Pons (tissue), 1 donor: ENCODE measurements around the gene PPP1R1B.
"Not testable (repeated sequence)": the region's sequence is repeated elsewhere in the genome, so short reads cannot be mapped to it uniquely, and the experiment has no call there.

Experiments
- DNase-seq: peaks from one replicate; pipeline ENCODE4 v3.0.0-alpha.2; 2016; ENCODE audit warnings: low spot score

PPP1R1B gene

DNA sequence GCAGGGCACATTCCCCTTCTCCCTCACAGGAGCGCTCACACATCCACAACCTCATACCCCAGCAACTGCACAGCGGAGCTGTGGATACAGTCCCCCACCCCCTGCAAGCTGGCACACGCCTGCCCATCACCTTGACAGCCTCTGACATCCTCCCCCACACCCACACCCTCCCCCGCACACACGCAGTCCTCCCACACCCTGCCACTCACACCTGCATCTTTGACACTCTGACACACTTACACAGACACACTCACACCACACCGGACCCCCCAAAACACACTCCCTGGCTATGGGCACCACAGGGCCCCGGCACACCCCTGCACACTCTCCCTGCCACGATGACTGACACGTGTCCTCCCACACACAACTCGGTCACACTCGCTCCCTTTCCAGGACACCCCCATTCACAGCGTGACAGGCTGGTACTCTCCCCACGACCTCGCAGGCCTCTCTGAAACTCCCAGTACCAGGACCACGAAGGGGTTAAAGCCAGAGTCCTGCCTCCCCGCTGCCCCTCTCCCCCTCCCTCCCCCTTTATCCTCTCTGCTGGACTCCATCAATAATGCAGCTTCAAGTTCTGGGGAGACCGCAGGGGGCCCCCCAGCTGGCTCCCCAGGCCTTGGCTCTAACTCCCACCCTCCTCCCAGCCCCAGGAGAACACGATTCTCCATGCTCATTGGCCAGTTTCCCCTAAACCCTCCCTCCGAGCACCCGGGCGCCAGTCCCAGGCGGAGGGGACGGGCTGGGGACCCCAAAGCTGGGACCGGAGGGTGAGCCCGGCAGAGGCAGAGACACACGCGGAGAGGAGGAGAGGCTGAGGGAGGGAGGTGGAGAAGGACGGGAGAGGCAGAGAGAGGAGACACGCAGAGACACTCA is at the start of gene PPP1R1B:
Gene PPP1R1B, plus strand, starts transcription at position 782 of the 876 bp plus-strand sequence. CDS start 441 bp downstream, outside the sequence.
- no peak for DNase-seq

DNA sequence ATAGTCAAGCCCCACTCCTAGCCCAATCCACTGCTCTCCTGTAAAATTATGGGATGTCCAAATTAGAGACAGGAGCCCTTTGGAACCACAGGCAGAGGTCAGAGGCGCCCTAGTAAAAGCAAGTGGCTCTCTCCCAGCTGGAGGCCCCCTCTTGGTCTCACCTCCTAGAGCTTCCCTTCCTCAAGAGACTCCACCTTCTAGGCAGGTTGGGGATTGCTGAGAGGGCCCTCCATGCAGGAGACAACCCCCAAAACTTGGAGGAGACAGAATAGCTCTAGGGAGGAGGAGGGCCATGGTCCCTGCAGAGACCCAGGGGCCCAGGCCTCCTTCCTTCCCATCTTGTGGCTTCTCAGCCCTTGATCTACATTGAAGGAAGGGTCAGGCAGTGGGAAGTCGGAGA is 48.5 kb upstream of the PPP1R1B start:
- no peak for DNase-seq

DNA sequence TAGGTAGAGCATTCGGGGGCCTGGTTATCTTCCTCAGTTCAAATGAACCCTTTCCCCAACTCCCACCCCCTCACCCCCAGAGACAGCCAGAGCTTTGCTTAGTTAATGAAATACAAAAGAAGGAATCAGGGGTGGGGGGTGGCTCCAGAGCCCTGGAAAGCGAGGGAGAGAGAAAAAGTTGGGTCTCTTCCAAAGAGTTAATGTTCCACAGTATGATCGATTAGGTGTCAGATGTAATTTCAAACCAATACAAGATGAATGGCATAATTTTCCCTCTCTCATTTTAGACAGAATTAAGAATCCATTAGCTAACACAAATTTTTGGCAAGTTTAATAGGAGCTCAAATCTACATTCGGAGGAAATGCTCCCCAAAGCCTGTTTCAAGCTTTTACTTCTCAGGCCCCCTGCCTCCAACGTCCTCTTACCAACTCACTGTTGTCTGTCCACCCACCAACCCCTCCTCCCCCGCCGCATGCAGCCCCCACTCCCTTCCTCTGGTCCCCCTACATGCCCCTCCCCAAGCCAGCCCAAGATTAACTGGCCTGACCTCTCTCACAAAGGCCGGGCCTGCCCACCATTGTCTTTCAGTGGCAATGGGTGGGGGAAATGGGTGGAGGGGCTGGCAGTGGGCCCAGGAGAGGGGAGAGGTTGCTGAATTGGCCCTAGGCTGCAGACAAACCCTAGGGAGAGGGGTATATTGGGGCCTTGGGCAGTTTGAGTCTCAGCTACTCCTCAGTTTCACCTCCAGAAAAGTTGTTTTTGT is 47.3 kb upstream of the PPP1R1B start:
- DNase-seq: no peak

DNA sequence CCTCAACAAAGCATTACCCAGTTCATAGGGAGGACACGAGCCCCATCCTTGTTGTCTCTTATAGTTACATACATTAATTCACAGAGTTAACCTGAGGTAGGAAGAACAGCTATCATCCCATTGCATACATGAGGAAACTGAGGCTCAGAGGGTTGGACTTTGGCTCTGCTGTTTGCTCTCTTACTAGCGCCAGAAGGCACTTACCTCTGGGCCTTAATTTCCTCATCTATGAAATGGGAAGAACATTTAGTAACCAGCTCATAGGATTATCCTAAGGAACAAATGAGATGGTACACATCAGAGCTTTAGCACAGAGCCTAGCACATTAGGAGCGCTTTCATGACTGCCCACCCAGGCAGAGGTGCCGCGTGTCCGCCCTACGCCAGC is 46.7 kb upstream of the PPP1R1B start:
- no peak for DNase-seq

DNA sequence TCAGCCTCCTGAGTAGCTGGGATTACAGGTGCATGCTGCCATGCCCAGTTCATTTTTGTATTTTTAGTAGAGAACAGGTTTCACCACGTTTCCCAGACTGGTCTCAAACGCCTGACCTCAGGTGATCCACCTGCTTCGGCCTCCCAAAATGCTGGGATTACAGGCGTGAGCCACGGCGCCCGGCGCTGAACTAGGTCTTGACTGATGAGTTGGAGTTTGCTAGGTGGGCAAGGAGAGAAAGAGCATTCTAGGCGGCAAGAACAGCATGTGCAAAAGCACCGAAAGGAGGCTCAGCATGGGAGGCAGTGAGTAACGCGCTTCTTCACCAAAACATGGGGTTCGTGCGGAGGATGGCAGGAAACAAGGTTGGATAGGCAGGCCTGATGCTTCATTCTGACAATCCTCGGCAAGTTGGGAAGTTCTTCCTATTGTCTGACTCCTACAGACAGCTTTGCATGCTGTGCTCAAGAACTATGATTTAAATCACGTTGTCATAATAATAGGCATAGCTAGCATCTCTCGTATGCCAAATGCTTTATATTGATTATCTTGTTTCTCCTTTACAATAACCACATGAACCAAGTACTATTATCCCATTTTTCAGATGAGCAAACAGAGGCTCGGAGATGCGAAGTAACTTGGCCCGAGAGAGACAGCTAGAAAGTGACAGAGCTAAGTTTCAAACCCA is 45.5 kb upstream of the PPP1R1B start:
- no peak for DNase-seq

DNA sequence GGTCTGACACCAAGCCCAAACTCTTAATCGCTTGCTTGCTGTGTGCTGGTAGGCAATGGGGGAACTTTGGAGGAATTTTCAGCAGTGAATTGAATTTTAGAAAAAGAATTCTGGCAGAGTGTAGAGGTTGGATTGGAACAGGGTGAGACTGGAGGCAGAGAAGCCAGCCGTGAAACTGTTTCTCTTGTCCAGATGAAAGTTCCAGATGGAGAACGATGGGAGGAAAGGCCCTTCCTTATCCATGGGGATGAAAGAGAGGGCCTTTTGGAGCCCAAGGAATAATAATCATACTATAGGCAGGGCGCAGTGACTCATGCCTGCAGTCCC is 45.0 kb upstream of the PPP1R1B start:
- DNase-seq: no peak

DNA sequence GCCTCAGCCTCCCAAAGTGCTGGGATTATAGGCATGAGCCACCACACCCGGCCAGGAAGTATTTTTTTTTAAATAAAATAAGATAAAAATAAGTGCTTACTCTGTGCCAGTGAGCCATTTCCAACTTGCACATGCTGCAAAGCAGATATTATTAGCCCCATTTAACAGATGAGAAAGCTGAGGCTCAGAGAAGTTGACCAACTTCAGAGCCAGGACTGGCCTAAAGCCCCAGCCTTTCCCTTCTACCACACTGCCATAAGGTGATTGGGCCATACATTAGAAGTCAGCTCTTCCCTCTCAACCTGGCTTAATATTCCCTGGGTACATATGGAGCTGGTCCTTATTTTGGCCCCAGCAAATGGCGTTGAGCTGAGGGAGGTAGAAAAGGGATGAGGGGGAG is 44.1 kb upstream of the PPP1R1B start:
- no peak for DNase-seq

DNA sequence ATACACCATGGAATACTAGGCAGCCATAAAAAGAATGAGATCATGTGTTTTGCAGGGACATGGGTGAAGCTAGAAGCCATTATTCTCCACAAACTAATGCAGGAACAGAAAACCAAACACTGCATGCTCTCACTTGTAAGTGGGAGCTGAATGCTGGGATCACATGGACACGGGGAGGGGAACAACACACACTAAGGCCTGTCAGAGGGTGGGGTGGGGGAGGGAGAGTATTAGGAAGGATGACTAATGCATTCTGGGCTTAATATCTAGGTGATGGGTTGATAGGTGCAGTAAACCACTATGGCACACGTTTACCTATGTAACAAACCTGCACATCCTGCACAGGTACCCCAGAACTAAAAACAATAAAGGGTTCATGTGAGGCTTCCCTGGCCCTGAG is 36.6 kb upstream of the PPP1R1B start:
- DNase-seq: not testable (repeated sequence)

DNA sequence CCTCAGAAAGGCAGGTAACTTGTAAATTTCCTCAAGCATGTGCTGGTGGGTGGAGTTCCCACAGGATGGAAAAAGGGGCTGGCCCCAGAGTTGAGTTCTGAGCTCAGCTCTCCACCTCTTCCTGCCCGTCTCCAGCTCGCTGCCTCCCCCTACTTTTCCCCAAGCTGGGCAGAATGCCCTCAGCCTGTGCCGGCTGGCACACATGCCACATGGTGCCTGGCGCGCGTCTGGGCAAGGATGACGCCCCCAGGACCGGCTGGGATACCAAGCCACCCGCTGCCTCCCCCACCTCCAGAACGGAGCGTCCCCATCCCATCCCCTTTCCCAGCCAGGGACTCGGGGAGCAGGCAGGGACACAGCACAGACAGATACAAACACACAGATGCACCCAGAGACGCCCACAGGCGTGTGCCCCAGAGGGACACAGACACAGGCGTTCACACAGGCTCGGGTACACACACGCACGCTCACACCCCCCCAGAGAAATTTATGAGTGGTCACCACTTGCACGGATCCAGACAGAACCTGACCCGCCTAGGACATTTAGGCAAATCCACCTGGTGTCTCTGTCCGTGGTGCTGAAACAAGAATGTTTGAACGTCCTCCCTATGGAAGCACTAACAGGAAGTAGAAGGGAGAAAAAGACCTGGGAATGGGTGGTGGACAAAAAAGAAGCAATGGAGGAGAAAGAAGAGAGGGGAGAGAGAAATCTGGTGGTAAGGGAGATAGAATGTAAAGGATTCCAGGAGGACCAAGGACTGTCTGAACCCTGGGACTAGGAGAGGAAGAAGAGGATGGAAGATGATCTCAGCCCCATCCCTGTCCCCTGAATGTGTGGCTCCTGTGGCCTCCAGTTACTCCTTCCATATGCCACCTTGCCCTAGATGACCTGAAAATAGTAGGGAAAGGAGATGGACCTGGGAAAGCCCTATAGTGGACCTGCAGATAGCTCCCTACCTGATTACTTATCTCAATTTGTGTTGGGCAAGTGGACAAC is 34.5 kb upstream of the PPP1R1B start:
- no peak for DNase-seq

DNA sequence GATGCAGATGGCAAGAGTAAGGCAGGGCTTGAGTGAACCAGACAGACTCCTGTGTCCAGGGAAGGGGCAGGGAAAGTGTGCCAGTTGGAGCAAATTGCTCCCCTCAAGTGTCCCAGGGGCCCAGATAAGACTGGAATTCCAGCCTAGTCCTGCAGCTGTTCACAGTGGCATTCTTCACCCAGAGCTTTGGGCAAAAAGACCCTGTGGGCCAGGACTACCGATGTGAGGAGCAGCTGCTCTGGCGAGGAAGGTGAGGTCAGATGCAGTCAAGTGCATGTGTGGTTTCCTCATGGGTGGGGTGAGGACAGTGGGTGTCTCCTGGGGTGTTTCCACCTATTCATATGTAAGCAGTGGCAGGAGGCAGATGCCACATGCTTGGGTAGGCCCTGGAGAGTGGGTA is 33.4 kb upstream of the PPP1R1B start:
- no peak for DNase-seq

DNA sequence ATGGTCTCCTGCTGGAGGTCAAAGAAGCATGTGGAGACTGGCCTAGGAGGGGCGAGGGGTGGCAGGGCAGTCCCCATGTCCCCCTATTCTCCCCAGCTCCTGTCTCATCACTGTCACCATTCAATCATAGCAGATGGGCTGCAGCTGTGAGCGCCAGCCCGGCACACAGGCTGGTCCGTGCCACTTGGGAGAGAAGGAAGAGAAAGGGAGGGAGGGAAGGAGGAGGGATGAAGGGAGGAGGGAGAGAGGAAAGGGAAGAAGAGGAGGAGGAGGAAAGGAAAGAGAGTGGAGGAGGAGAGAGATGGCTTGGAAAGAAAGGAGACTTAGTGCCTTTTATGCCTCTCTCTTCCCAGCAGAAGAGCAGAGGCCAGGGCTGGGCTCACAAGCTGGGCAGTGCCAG is 31.5 kb upstream of the PPP1R1B start:
- DNase-seq: no peak

DNA sequence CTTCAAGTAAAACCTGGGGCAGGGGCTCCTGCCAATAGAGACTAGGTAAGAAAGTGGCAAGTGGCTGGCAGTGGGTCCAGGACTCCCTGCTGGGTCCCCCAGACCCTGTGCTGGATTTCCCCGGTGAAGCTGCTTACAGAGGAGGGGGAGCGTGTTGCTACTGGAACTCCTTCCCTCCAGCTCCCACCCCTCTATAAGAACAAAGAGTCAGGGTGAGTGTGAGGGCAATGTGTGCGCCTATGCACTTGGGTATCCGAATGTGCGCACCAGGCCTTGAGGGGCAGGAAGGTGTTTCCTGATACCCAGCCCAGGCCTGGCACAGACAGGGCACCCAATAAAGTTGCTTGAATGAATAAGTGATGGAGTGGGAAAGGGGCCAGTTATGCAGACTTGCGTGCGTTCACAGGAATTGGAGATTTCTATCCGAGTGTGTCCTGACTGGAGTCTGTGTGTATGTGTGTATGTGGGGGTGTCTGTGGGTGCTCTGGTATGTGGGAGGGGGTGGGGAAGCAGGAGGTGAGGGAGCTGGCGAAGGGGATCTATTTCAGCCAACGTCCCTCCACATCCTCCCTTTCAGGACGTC is 30.7 kb upstream of the PPP1R1B start:
- no peak for DNase-seq

DNA sequence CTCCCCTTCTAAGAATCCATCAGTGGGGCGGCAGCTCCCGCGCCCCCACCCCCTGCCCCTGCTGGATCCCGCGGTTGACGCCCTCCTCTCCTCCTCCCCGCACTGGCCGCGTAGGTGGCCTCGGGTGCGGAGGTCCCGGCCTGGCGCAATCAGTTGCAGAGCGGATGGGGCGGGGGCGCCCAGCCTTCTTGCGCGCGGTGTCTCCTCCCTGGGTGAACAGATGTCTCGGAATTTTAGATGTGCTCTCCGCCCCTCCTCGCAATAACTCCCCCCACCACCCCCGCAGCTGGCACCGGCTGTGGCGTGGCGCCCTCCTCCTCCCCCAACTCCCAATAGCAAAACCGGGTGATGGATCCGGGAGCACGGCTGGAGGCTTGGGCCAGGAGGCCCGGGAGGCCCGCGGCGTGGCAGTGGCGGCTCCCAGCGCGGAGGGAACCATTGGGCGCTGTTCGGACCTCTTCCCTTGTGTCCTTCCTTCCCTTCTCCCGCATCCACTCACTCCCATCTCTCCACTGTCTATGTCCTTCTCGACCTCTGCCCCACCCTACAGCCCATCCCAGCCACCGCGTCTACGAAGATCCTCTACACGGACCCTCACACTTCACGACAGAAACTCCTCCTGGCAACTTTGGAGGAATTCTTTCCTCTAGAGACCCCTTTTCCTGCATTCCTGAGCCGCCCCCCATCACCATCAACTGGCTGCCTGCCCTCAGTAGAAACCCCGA is 30.0 kb upstream of the PPP1R1B start:
- no peak for DNase-seq

DNA sequence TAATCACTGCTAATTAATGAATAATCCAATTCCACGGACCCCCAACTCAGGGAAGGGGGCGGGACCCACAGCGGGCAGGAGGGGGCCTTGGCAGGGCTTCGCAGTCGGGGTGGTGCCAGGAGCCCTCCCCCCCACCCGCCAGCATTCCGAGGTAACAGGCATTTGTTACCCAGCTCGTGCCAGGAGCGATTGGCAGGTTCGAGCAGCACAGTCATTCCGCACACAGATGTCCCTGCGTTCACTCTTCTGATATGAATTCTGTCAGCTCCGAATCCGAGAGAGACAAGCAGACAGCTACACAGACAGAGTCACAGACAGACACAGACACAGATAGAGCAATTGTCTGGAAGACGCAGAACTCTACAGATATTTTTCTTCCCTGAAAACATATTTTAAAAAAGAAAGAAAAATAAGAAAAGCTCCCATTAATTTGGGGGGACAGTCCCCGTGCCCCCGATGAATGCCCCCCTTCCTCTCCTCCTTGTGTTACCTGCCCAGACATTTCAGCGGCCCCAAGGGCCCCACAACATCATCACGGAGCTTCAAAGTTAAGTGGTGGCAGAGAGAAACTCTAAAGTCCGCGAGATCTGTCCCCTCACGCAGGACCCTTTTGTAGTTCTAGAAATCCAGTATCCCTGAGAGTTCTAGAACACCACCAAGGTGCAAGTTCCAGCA is 29.2 kb upstream of the PPP1R1B start:
- DNase-seq: no peak

DNA sequence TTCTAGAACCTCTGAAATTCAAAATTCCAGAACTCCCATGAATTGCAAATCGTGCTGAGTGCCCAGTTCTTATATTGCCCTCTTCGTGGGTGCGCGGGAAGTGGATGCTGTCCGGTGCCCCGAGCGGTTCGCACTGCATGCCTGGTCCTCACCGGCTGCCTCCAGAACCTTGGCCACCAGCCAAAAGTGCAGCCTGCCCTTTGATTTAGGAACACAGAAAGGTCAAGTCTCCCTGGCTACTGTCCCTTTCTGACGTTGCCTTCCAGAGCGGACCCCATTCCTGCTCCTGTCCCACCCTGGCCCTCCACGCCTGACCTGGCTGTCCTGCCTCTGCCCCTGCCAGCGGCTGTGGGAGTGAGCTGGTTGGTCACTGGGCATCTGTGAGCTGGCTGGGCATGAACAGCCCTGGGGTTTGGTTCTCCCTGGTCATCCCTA is 28.7 kb upstream of the PPP1R1B start:
- no peak for DNase-seq

DNA sequence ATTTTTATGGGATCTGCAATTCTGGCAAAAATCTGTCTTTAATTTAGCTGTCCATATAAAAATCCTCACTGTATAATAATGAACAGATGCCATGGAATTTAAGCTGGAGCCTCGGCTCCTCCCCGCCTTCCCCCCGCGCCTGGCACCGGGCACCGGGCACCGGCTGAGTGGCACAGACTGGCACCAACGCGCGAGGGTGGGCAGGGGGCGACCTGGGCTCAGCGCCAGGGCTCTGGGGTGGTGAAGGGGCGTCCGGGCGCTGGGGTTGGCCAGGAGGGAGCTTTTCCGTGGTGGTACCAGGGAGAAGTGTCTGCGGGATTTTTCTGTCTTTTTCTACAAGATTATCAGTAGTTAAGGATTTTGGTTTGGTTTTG is 28.1 kb upstream of the PPP1R1B start:
- DNase-seq: no peak

DNA sequence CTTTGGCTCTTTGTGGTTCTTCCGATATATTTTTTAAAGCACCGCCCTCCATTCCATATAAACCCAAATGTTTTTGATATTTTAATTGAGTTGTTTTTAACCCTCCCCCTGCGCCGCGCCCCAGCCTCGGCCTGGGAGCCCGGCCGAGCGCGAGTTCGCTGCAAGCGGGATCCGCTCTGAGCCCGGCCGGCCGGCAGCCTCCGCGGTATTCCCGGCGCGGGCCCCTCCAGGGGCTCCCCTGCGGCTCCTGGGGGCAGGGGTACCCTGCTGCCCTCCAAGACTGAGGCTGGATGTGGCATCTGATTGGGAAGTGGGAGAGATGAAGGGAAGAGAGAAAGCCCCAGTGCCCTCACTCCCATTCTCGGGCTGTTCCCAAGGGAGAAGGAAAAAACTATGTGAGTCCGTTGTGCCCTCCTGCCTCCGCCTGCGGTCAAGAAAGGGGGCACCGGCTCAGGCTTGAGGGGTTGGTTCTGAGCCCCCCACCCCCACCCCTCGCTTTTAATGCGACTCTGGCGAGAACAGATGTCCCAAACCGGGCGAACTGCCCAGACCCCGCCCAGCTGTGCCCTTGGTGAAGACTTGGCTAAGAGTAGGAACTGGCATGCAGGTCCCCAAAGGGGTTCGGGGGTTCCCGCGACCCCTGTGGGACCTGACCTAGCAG is 27.6 kb upstream of the PPP1R1B start:
- DNase-seq: no peak

DNA sequence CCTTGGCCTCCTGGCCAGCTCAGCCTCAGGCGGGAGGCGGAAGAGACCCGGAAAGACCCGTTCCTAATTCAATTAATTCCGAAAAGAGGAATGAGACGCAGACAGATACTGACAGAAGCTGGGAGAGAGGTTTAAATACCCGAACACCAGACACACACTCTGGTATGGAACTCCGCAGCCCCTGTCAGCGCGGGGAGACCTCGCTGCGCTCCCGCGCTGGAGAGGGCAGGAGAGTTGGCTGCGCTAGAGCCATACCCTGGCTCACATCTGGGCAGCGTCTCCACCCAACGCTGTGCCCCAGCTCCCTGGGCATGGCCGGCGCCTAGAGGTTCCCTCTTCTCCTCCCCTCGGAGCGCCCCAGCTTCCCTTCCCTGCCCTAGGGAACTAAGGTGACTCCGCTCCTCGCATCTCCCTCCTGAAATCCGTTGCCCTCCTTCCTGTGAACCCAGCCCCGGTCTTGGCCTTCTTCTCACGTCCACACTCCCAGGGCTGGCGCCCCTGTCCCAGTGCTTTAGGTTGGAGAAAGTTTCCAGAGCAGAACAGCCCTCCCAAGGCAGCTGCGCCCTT is 27.0 kb upstream of the PPP1R1B start:
- no peak for DNase-seq
